H1 (cell line): ENCODE results near the gene KIAA0319L. TPM values are rescaled to one million over a fixed set of nuclear protein-coding genes. Genes with fewer than 3 reads are reported as not detected.

Source experiments
- CTCF ChIA-PET: fragments of 300-600 bp; sonication (Branson Sonifier 250); formaldehyde crosslinking; loops from one replicate; lab custom pipeline; 2021; ENCODE audit not compliant: partially characterized antibody; lab: Charles Lee
- POLR2A ChIA-PET: fragments of 300-600 bp; sonication (Branson Sonifier 250); formaldehyde crosslinking; loops from one replicate; lab custom pipeline; 2021; ENCODE audit warnings: inconsistent platforms; ENCODE audit not compliant: partially characterized antibody; lab: Charles Lee
- DNase-seq, 2 experiments: peaks; one replicate each; pipeline versions ENCODE4 v3.0.0 to v3.0.0-alpha.2; 2010 to 2022; ENCODE audit warnings: low spot score in 2 of 2, low read depth in 1 of 2, mixed read lengths in 1 of 2
- FAIRE-seq: peaks from 2 replicates; lab custom pipeline; 2011; peaks lifted over from hg19 to GRCh38; lab: Jason Lieb, UNC
- H2AFZ ChIP-seq: 2 replicates; pipeline ENCODE4 v1.8.1; 2012; ENCODE audit warnings: low read length, inconsistent platforms
- H2AK5ac ChIP-seq: 2 replicates; pipeline ENCODE4 v1.6.1; 2013; ENCODE audit warnings: low read depth, low read length
- H2BK120ac ChIP-seq: replicated peaks from 2 replicates; pipeline ENCODE3; 2013; ENCODE audit warnings: low read depth, low read length, inconsistent platforms
- H2BK12ac ChIP-seq: 2 replicates; pipeline ENCODE4 v1.6.1; 2013; ENCODE audit warnings: low read depth, low read length
- H2BK15ac ChIP-seq: 2 replicates; pipeline ENCODE4 v1.6.1; 2013; ENCODE audit warnings: low read length
- H2BK20ac ChIP-seq: 2 replicates; pipeline ENCODE4 v1.6.1; 2013; ENCODE audit warnings: low read length
- H2BK5ac ChIP-seq: 2 replicates; pipeline ENCODE4 v1.6.1; 2013; ENCODE audit warnings: low read depth, low read length
- H3K14ac ChIP-seq: 2 replicates; pipeline ENCODE4 v1.6.1; 2013; ENCODE audit warnings: inconsistent platforms; ENCODE audit not compliant: insufficient read length
- H3K18ac ChIP-seq: 2 replicates; pipeline ENCODE4 v1.6.1; 2013; ENCODE audit warnings: low read length; ENCODE audit errors: extremely low read depth
- H3K23ac ChIP-seq: 2 replicates; pipeline ENCODE4 v1.6.1; 2013; ENCODE audit warnings: inconsistent platforms; ENCODE audit not compliant: insufficient read length
- H3K23me2 ChIP-seq: 2 replicates; pipeline ENCODE4 v1.6.1; 2013; ENCODE audit warnings: low read depth, low read length
- H3K27ac ChIP-seq: 2 replicates; pipeline ENCODE4 v1.6.1; 2011; ENCODE audit warnings: low read depth, low read length, inconsistent platforms
- H3K27me3 ChIP-seq, 4 experiments: replicated peaks in 1 of 4; 1 replicate in 1 of 4; 2 replicates in 3 of 4; pipeline versions ENCODE4 v1.6.1 to v1.8.1; 2011 to 2013; ENCODE audit warnings: low read length in 3 of 4, mild to moderate bottlenecking in 3 of 4, inconsistent platforms in 2 of 4, mixed read lengths in 2 of 4, moderate library complexity in 1 of 4; ENCODE audit not compliant: control insufficient read depth in 3 of 4, insufficient read depth in 3 of 4; ENCODE audit errors: extremely low read depth in 1 of 4
- H3K36me3 ChIP-seq, 4 experiments: 2 replicates each; pipeline versions ENCODE4 v1.6.1 to v1.8.1; 2011 to 2013; ENCODE audit warnings: mild to moderate bottlenecking in 4 of 4, low read length in 3 of 4, moderate library complexity in 2 of 4, control low read depth in 1 of 4, inconsistent platforms in 1 of 4; ENCODE audit not compliant: insufficient read depth in 4 of 4, control insufficient read depth in 2 of 4
- H3K4ac ChIP-seq: replicated peaks from 2 replicates; pipeline ENCODE3; 2013; ENCODE audit warnings: low read length, low read depth, mixed read lengths, inconsistent platforms; ENCODE audit not compliant: insufficient read length
- H3K4me1 ChIP-seq, 4 experiments: replicated peaks in 1 of 4; 1 replicate in 1 of 4; 2 replicates in 3 of 4; pipeline versions ENCODE4 v1.6.1 to v1.8.1; 2011 to 2013; ENCODE audit warnings: low read length in 3 of 4, inconsistent platforms in 2 of 4, mixed read lengths in 1 of 4; ENCODE audit not compliant: insufficient read depth in 4 of 4, control insufficient read depth in 3 of 4
- H3K4me2 ChIP-seq, 2 experiments: 2 replicates each; pipeline versions ENCODE4 v1.6.1 to v1.8.1; 2011 to 2013; ENCODE audit warnings: low read depth in 2 of 2, low read length in 2 of 2, control low read depth in 1 of 2, inconsistent platforms in 1 of 2, mild to moderate bottlenecking in 1 of 2; ENCODE audit not compliant: insufficient read depth in 1 of 2
- H3K4me3 ChIP-seq, 4 experiments: fragments of 200-600, 300-600 bp in 1 of 4; sonication (generic), shearing (Covaris generic), sonication (Bioruptor Twin) in 1 of 4; 2 replicates each; pipeline versions ENCODE4 v1.5.1 to v1.8.1; 2011 to 2016; ENCODE audit warnings: low read length in 4 of 4, low read depth in 3 of 4, control low read depth in 2 of 4, inconsistent platforms in 2 of 4, mild to moderate bottlenecking in 2 of 4, mixed read lengths in 1 of 4, moderate library complexity in 1 of 4; ENCODE audit not compliant: insufficient read depth in 2 of 4; ENCODE audit errors: extremely low read depth in 1 of 4
- H3K56ac ChIP-seq: replicated peaks from 2 replicates; pipeline ENCODE3; 2013; ENCODE audit warnings: low read depth, mild to moderate bottlenecking, mixed read lengths, low read length, inconsistent platforms; ENCODE audit not compliant: insufficient read length
- H3K79me1 ChIP-seq: 2 replicates; pipeline ENCODE4 v1.6.1; 2013; ENCODE audit warnings: low read depth, low read length, control low read depth
- H3K79me2 ChIP-seq, 2 experiments: 2 replicates each; pipeline versions ENCODE4 v1.6.1 to v1.8.1; 2012 to 2013; ENCODE audit warnings: low read length in 2 of 2, mild to moderate bottlenecking in 2 of 2, inconsistent platforms in 1 of 2; ENCODE audit not compliant: insufficient read depth in 2 of 2, control insufficient read depth in 1 of 2
- H3K9ac ChIP-seq, 4 experiments: replicated peaks in 1 of 4; 1 replicate in 1 of 4; 2 replicates in 3 of 4; pipeline versions ENCODE4 v1.6.1 to v1.8.1; 2011 to 2013; ENCODE audit warnings: low read depth in 3 of 4, low read length in 3 of 4, control low read depth in 2 of 4, mild to moderate bottlenecking in 2 of 4, moderate library complexity in 2 of 4, inconsistent platforms in 1 of 4; ENCODE audit errors: extremely low read depth in 1 of 4
- H3K9me3 ChIP-seq, 2 experiments: 2 replicates each; pipeline versions ENCODE4 v1.6.1 to v1.8.1; 2012 to 2013; ENCODE audit warnings: mild to moderate bottlenecking in 2 of 2, moderate library complexity in 2 of 2, control low read depth in 1 of 2, inconsistent platforms in 1 of 2, low read depth in 1 of 2, low read length in 1 of 2, mixed read lengths in 1 of 2; ENCODE audit not compliant: insufficient read depth in 2 of 2
- H4K20me1 ChIP-seq, 2 experiments: replicated peaks in 1 of 2; 2 replicates each; pipeline versions ENCODE3 to v1.8.1; 2011 to 2013; ENCODE audit warnings: inconsistent platforms in 2 of 2, low read length in 2 of 2, mild to moderate bottlenecking in 1 of 2; ENCODE audit not compliant: insufficient read depth in 2 of 2, control insufficient read depth in 1 of 2
- H4K5ac ChIP-seq: 2 replicates; pipeline ENCODE4 v1.6.1; 2013; ENCODE audit warnings: low read length, low read depth, mixed read lengths, inconsistent platforms; ENCODE audit not compliant: insufficient read length
- H4K8ac ChIP-seq: 2 replicates; pipeline ENCODE4 v1.8.0; 2013; ENCODE audit warnings: mild to moderate bottlenecking, moderate library complexity, low read length, inconsistent platforms; ENCODE audit not compliant: insufficient read depth; ENCODE audit errors: extremely low read depth
- H4K91ac ChIP-seq: replicated peaks from 2 replicates; pipeline ENCODE3; 2013; ENCODE audit warnings: low read length, mixed read lengths, inconsistent platforms; ENCODE audit not compliant: insufficient read length
- GABPA ChIP-seq: IDR thresholded peaks from 2 replicates; pipeline ENCODE4 v1.6.1; 2011; ENCODE audit warnings: mild to moderate bottlenecking, low read length, moderate library complexity, borderline replicate concordance; ENCODE audit not compliant: insufficient read depth
- RXRA ChIP-seq: IDR thresholded peaks from 2 replicates; pipeline ENCODE4 v1.6.1; 2011; ENCODE audit warnings: low read depth, mild to moderate bottlenecking, low read length, moderate library complexity; ENCODE audit not compliant: insufficient read depth
- WGBS, 2 experiments: shearing (Covaris generic) in 1 of 2; methylation state at CpG; one replicate each; pipeline versions ENCODE4 v1.1.6 to v1.1.7; 2013 to 2015; ENCODE audit warnings: low lambda C conversion rate in 2 of 2, mixed read lengths in 2 of 2, inconsistent platforms in 1 of 2, low coverage in 1 of 2, missing lambda C conversion rate in 1 of 2; ENCODE audit not compliant: insufficient replicate concordance in 2 of 2, insufficient coverage in 1 of 2, insufficient read length in 1 of 2; ENCODE audit errors: extremely low coverage in 1 of 2, missing lambda C conversion rate in 1 of 2; 5-methylcytosine and 5-hydroxymethylcytosine counted together
- polyA plus RNA-seq, 7 experiments: library from polyadenylated mRNA; depleted of rRNA in 3 of 7; stranded (reverse) in 5 of 7; unstranded in 2 of 7; fragments of >200 nt in 5 of 7; fragments of 200-250 nt in 2 of 7; gene quantifications; 1 replicate in 5 of 7; 2 replicates in 1 of 7; 4 replicates in 1 of 7; pipeline versions ENCODE4 v1.2.1 to v1.2.3, GENCODE V29; 2011 to 2013; ENCODE audit warnings: missing spikeins in 2 of 7, mixed read lengths in 2 of 7
- total RNA-seq: library from RNA; stranded (reverse); fragmentation: NEBNext Ultra II Directional; extraction: Animal tissue kit (Norgen Biotek cat#: 25700); gene quantifications from 2 replicates; pipeline ENCODE4 v1.2.1, GENCODE V29; 2021

Gene KIAA0319L
- total and polyA plus RNA-seq, 2 of the 8 experiments (the other 6 are each of a cell fraction or from before 2014, with no cell fraction given), result 40.1 to 55.7 TPM

- Histone ChIP-seq H3K23me2 (no peaks in the 10 kb centered on the region), H3K56ac (no peak overlapping the region), H4K20me1 (peaks cover 0 to 3% of the 10 kb centered on the region in 2 experiments), H3K4ac (no peak overlapping the region), H3K18ac (no peak overlapping the region), H4K8ac (no peak overlapping the region), H3K14ac (no peak overlapping the region), H2BK20ac (no peak overlapping the region), H3K23ac (no peak overlapping the region), H4K91ac (no peak overlapping the region), H3K9me3 (no peaks in the 10 kb centered on the region), H2BK120ac (no peak overlapping the region), H2AFZ (no peak overlapping the region), H2BK15ac (no peak overlapping the region), H3K4me2 (no peak overlapping the region), H4K5ac (no peak overlapping the region), H3K79me2 (no peaks in the 10 kb centered on the region), H2BK12ac (no peak overlapping the region), H3K79me1 (no peaks in the 10 kb centered on the region), H2BK5ac (no peak overlapping the region), H3K27me3 (no peaks in the 10 kb centered on the region), H3K4me1 (peaks cover 0 to 4% (median 0%) of the 10 kb centered on the region in 4 experiments; a peak in 1 of 7 replicates), H3K36me3 (peaks cover 5 to 25% (median 9%) of the 10 kb centered on the region in 4 experiments; a peak in 5 of 8 replicates), H3K27ac (no peak overlapping the region), H3K9ac (no peak overlapping the region), H3K4me3 (no peak overlapping the region), H2AK5ac (no peak overlapping the region)
- no peak for FAIRE-seq
- ChIA-PET POLR2A (interaction anchor here (1.2 kb wide), 1 partner anchor 248 kb away, joined by 3 read pairs; no protein-coding TSS in a partner anchor), CTCF (interaction anchor here (0.8 to 1.5 kb wide), 4 partner anchors 13 to 259 kb away, joined by 3 to 4 read pairs (median 4); no protein-coding TSS in a partner anchor)
- 93% methylated on average over 7 of the region's 7 CpGs; no CpG with 5 or more reads in 1 of the 2 experiments for WGBS, 2 experiments
- no peak for DNase-seq
- TF ChIP-seq GABPA (no peak), RXRA (no peak)
Measured at GRCh38 chr1:35431173-35431599, 126.0 kb downstream of the KIAA0319L start.
